HepG2 (cell line): Measurements from ENCODE around the gene LMNA. TPM values are rescaled to one million over a fixed set of nuclear protein-coding genes. Genes with fewer than 3 reads are reported as not detected.

Experiments
- FOSL2 ChIP-seq: sonication (generic); formaldehyde crosslinking; IDR thresholded peaks from 2 replicates; pipeline ENCODE4 v1.4.0; 2020; ENCODE audit warnings: missing genetic modification reagents
- GABPB1 ChIP-seq: IDR thresholded peaks from 2 replicates; pipeline ENCODE4 v1.6.1; 2016; ENCODE audit warnings: mild to moderate bottlenecking, missing genetic modification reagents, moderate library complexity, missing compliant biosample characterization
- KAT8 ChIP-seq: IDR thresholded peaks from 2 replicates; pipeline ENCODE4 v1.6.1; 2016; ENCODE audit warnings: missing genetic modification reagents, missing compliant biosample characterization
- KDM6A ChIP-seq: IDR thresholded peaks from 2 replicates; pipeline ENCODE4 v1.6.1; 2016; ENCODE audit warnings: low read depth
- PHF5A ChIP-seq: IDR thresholded peaks from one replicate; pipeline ENCODE4 v1.6.1; 2018; ENCODE audit warnings: low read depth, missing genetic modification reagents; ENCODE audit not compliant: unreplicated experiment
- RARG ChIP-seq: sonication (generic); formaldehyde crosslinking; IDR thresholded peaks from 2 replicates; pipeline ENCODE4 v1.4.0; 2020; ENCODE audit warnings: low read depth, mild to moderate bottlenecking, missing genetic modification reagents
- SMARCC2 ChIP-seq: fragments of 450-650 bp; IDR thresholded peaks from 2 replicates; pipeline ENCODE4 v1.6.1; 2017; ENCODE audit warnings: antibody characterized with exemption, mild to moderate bottlenecking
- SPEN ChIP-seq: sonication (generic); formaldehyde crosslinking; IDR thresholded peaks from 2 replicates; pipeline ENCODE4 v1.5.1; 2020; ENCODE audit warnings: low read depth, mild to moderate bottlenecking, missing genetic modification reagents
- STAG1 ChIP-seq: sonication (generic); formaldehyde crosslinking; IDR thresholded peaks from 2 replicates; pipeline ENCODE4 v1.4.0; 2020; ENCODE audit warnings: missing genetic modification reagents
- TGIF2 ChIP-seq: IDR thresholded peaks from 2 replicates; pipeline ENCODE4 v1.6.1; 2016; ENCODE audit warnings: control low read depth, missing compliant biosample characterization
- ZBTB8A ChIP-seq: sonication (generic); formaldehyde crosslinking; IDR thresholded peaks from 2 replicates; pipeline ENCODE4 v1.4.0; 2020; ENCODE audit warnings: mild to moderate bottlenecking, low read depth, missing genetic modification reagents, borderline replicate concordance
- ZNF572 ChIP-seq: sonication (generic); formaldehyde crosslinking; IDR thresholded peaks from 2 replicates; pipeline ENCODE4 v1.5.1; 2020; ENCODE audit warnings: mild to moderate bottlenecking, missing genetic modification reagents
- ZNF605 ChIP-seq: sonication (generic); formaldehyde crosslinking; IDR thresholded peaks from 2 replicates; pipeline ENCODE4 v1.8.0; 2022; ENCODE audit warnings: mild to moderate bottlenecking, missing genetic modification reagents
- ZNF776 ChIP-seq: sonication (generic); formaldehyde crosslinking; IDR thresholded peaks from 2 replicates; pipeline ENCODE4 v1.4.0; 2020; ENCODE audit warnings: mild to moderate bottlenecking, missing genetic modification reagents
- polyA plus RNA-seq, 8 experiments: library from polyadenylated mRNA; depleted of rRNA in 3 of 8; stranded (reverse) in 7 of 8; unstranded in 1 of 8; fragments of >200 nt; fragmentation: Illumina TruSeq in 4 of 8; extraction: Trizol in 4 of 8; gene quantifications; 2 replicates each; pipeline versions ENCODE4 v1.2.1 to v1.2.3, GENCODE V29; 2011 to 2016; ENCODE audit warnings: low read depth in 4 of 8, missing spikeins in 1 of 8, mixed read lengths in 1 of 8; ENCODE audit not compliant: insufficient read depth in 1 of 8
- total RNA-seq, 5 experiments: library from RNA; depleted of rRNA; stranded (reverse); fragments of >200 nt; fragmentation: Illumina TruSeq; extraction: Trizol; gene quantifications; 2 replicates each; pipeline ENCODE4 v1.2.3, GENCODE V29; 2016; ENCODE audit warnings: low read depth in 1 of 5
- TF ChIP-seq, protein P1 (sequence below), 2 experiments: sonication (generic) in 1 of 2; formaldehyde crosslinking in 1 of 2; IDR thresholded peaks; 2 replicates each; pipeline versions ENCODE4 v1.4.0 to v1.6.1; 2016 to 2020; ENCODE audit warnings: borderline replicate concordance in 1 of 2, low read depth in 1 of 2, mild to moderate bottlenecking in 1 of 2, missing genetic modification reagents in 1 of 2
- TF ChIP-seq, protein P2 (sequence below): sonication (generic); formaldehyde crosslinking; IDR thresholded peaks from 2 replicates; pipeline ENCODE4 v1.4.0; 2020; ENCODE audit warnings: mild to moderate bottlenecking, missing genetic modification reagents
- TF ChIP-seq, protein P3 (sequence below): sonication (generic); formaldehyde crosslinking; IDR thresholded peaks from 2 replicates; pipeline ENCODE4 v1.4.0; 2020; ENCODE audit warnings: mild to moderate bottlenecking, missing genetic modification reagents
- TF ChIP-seq, protein P4 (sequence below): sonication (generic); formaldehyde crosslinking; IDR thresholded peaks from 2 replicates; pipeline ENCODE4 v1.4.0; 2020; ENCODE audit warnings: missing genetic modification reagents, borderline replicate concordance
- TF ChIP-seq, protein P5 (sequence below): IDR thresholded peaks from 2 replicates; pipeline ENCODE4 v1.6.1; 2016

Gene LMNA
- total and polyA plus RNA-seq, 2 of the 13 experiments (the other 11 are each of a cell fraction or from before 2014, with no cell fraction given): 107 to 225 TPM

DNA sequence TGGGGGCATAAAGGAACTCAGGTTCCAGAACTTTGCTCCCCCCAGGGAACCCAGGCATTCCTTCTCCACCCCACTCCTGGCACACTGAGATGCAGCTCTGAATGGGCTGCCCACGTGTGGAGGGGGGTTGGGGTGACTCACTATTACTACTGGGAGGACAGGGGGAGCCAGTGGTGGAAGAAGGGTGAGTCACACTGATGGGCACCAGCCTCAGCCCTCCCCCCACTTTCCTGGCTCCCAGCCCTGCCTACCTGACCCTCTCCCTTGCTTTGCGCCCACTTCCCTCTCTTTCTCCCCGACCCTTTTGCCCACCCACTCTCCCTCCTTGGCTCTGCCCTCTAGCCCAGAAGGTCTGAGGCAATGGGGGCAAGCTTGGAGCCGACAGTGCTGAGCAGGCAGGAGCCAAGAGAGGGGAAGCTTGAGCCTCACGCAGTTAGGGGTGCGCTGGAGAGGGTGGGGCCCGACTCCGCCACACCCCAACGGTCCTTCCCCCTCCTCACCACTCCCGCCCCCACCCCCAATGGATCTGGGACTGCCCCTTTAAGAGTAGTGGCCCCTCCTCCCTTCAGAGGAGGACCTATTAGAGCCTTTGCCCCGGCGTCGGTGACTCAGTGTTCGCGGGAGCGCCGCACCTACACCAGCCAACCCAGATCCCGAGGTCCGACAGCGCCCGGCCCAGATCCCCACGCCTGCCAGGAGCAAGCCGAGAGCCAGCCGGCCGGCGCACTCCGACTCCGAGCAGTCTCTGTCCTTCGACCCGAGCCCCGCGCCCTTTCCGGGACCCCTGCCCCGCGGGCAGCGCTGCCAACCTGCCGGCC is at the start of gene LMNA (continued):
- no peak; the same call in 1 of the 2 replicates for TF ChIP-seq SPEN (CRISPR knock-in tag)
- TF ChIP-seq ZNF776 (CRISPR knock-in tag): peak; percentile 84
- TF ChIP-seq GABPB1 (CRISPR knock-in tag): peak; percentile 64; the same call in 1 of the 2 replicates
- TF ChIP-seq ZNF605 (CRISPR knock-in tag): 0 out of 2 replicates have a peak, but pooled peaks have one; percentile 28
- no peak for TF ChIP-seq ZNF572 (CRISPR knock-in tag)
- TF ChIP-seq, protein P1, sequence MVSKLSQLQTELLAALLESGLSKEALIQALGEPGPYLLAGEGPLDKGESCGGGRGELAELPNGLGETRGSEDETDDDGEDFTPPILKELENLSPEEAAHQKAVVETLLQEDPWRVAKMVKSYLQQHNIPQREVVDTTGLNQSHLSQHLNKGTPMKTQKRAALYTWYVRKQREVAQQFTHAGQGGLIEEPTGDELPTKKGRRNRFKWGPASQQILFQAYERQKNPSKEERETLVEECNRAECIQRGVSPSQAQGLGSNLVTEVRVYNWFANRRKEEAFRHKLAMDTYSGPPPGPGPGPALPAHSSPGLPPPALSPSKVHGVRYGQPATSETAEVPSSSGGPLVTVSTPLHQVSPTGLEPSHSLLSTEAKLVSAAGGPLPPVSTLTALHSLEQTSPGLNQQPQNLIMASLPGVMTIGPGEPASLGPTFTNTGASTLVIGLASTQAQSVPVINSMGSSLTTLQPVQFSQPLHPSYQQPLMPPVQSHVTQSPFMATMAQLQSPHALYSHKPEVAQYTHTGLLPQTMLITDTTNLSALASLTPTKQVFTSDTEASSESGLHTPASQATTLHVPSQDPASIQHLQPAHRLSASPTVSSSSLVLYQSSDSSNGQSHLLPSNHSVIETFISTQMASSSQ (IDR thresholded peaks at IDR 0.05; ENCODE audit: low read depth): no peak
- TF ChIP-seq, protein P1 (CRISPR knock-in tag; IDR thresholded peaks at IDR 0.05; ENCODE audit: borderline replicate concordance): 0 out of 2 replicates have a peak, but pooled peaks have one; percentile 21
- TF ChIP-seq KAT8 (CRISPR knock-in tag): no peak; the same call in 1 of the 2 replicates
- TF ChIP-seq PHF5A (CRISPR knock-in tag): peak; percentile 15
- peak; percentile 97 for TF ChIP-seq FOSL2 (CRISPR knock-in tag)
- TF ChIP-seq SMARCC2: no peak
- TF ChIP-seq KDM6A (CRISPR knock-in tag): no peak
- TF ChIP-seq, protein P2, sequence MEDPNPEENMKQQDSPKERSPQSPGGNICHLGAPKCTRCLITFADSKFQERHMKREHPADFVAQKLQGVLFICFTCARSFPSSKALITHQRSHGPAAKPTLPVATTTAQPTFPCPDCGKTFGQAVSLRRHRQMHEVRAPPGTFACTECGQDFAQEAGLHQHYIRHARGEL (CRISPR knock-in tag): no peak
- TF ChIP-seq, protein P3, sequence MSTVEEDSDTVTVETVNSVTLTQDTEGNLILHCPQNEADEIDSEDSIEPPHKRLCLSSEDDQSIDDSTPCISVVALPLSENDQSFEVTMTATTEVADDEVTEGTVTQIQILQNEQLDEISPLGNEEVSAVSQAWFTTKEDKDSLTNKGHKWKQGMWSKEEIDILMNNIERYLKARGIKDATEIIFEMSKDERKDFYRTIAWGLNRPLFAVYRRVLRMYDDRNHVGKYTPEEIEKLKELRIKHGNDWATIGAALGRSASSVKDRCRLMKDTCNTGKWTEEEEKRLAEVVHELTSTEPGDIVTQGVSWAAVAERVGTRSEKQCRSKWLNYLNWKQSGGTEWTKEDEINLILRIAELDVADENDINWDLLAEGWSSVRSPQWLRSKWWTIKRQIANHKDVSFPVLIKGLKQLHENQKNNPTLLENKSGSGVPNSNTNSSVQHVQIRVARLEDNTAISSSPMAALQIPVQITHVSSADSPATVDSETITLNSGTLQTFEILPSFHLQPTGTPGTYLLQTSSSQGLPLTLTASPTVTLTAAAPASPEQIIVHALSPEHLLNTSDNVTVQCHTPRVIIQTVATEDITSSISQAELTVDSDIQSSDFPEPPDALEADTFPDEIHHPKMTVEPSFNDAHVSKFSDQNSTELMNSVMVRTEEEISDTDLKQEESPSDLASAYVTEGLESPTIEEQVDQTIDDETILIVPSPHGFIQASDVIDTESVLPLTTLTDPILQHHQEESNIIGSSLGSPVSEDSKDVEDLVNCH (CRISPR knock-in tag): no peak
- TF ChIP-seq, protein P4, sequence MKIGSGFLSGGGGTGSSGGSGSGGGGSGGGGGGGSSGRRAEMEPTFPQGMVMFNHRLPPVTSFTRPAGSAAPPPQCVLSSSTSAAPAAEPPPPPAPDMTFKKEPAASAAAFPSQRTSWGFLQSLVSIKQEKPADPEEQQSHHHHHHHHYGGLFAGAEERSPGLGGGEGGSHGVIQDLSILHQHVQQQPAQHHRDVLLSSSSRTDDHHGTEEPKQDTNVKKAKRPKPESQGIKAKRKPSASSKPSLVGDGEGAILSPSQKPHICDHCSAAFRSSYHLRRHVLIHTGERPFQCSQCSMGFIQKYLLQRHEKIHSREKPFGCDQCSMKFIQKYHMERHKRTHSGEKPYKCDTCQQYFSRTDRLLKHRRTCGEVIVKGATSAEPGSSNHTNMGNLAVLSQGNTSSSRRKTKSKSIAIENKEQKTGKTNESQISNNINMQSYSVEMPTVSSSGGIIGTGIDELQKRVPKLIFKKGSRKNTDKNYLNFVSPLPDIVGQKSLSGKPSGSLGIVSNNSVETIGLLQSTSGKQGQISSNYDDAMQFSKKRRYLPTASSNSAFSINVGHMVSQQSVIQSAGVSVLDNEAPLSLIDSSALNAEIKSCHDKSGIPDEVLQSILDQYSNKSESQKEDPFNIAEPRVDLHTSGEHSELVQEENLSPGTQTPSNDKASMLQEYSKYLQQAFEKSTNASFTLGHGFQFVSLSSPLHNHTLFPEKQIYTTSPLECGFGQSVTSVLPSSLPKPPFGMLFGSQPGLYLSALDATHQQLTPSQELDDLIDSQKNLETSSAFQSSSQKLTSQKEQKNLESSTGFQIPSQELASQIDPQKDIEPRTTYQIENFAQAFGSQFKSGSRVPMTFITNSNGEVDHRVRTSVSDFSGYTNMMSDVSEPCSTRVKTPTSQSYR: peak; percentile 75
- TF ChIP-seq, protein P5, sequence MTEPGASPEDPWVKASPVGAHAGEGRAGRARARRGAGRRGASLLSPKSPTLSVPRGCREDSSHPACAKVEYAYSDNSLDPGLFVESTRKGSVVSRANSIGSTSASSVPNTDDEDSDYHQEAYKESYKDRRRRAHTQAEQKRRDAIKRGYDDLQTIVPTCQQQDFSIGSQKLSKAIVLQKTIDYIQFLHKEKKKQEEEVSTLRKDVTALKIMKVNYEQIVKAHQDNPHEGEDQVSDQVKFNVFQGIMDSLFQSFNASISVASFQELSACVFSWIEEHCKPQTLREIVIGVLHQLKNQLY (CRISPR knock-in tag): no peak
- no peak; the same call in 1 of the 2 replicates for TF ChIP-seq RARG (CRISPR knock-in tag)
- TF ChIP-seq STAG1: no peak
- TF ChIP-seq ZBTB8A (CRISPR knock-in tag): no peak
- no peak for TF ChIP-seq TGIF2 (CRISPR knock-in tag)
